ENCODE results near the gene PC. TPM values are rescaled to one million over a fixed set of nuclear protein-coding genes. Genes with fewer than 3 reads are reported as not detected.

Gene PC
- polyA plus RNA-seq, 2 of the 4 experiments (the other 2 are of a cell fraction), result 14.2 to 45.9 TPM

DNA sequence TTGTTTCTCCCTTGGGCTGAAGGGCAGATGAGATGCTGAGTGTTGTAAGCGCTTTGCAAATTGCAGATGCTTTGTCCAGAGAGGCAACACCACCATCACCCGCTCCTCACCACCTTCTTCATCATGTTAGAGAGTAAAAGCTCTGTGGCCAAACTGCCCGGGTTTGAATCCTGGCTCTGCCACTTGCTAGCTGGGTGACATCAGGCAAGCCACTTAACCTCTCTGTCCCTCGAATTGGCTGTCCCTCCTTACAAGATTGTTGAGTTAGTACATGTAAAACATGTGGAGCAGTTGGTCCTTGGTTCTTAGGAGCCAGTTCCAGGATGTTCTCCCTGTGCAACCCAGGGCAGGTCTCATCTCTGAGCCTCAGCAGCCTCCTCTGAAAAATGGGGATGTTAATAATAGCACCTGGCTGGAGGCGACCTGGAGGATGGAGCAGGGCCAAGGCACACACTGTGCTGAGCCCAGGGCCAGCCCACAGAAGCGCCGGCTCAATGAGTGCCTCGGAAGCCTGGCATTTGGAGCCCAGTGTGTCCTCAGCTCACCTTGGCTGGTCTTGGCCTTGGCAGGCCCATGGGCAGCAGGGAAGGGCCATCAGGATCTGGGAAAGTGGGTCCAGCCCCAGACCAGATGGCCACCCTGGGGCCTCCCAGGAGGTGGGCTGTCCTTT, 27.5 kb upstream of the PC start:
- no peak for FAIRE-seq
- CTCF ChIA-PET, result interaction anchor here (1.5 to 2.4 kb wide), 3 partner anchors 10 to 36 kb away, joined by 3 to 13 read pairs (median 8); partner anchors contain the start of gene C11orf86
- TF ChIP-seq, protein P1, sequence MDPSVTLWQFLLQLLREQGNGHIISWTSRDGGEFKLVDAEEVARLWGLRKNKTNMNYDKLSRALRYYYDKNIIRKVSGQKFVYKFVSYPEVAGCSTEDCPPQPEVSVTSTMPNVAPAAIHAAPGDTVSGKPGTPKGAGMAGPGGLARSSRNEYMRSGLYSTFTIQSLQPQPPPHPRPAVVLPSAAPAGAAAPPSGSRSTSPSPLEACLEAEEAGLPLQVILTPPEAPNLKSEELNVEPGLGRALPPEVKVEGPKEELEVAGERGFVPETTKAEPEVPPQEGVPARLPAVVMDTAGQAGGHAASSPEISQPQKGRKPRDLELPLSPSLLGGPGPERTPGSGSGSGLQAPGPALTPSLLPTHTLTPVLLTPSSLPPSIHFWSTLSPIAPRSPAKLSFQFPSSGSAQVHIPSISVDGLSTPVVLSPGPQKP (IDR thresholded peaks at IDR 0.05; ENCODE audit: low read depth, low read length), result no peak
- TF ChIP-seq, protein P2, sequence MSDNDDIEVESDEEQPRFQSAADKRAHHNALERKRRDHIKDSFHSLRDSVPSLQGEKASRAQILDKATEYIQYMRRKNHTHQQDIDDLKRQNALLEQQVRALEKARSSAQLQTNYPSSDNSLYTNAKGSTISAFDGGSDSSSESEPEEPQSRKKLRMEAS (IDR thresholded peaks at IDR 0.05), result no peak
- TF ChIP-seq PHF8 (IDR thresholded peaks at IDR 0.05; ENCODE audit: borderline replicate concordance, low read depth) (no peak), ZC3H11A (IDR thresholded peaks at IDR 0.05) (no peak), RCOR1 (IDR thresholded peaks at IDR 0.05; ENCODE audit: low read depth, low read length) (no peak)
- TF ChIP-seq, protein P3, sequence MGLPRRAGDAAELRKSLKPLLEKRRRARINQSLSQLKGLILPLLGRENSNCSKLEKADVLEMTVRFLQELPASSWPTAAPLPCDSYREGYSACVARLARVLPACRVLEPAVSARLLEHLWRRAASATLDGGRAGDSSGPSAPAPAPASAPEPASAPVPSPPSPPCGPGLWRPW (IDR thresholded peaks at IDR 0.05), result no peak

DNA sequence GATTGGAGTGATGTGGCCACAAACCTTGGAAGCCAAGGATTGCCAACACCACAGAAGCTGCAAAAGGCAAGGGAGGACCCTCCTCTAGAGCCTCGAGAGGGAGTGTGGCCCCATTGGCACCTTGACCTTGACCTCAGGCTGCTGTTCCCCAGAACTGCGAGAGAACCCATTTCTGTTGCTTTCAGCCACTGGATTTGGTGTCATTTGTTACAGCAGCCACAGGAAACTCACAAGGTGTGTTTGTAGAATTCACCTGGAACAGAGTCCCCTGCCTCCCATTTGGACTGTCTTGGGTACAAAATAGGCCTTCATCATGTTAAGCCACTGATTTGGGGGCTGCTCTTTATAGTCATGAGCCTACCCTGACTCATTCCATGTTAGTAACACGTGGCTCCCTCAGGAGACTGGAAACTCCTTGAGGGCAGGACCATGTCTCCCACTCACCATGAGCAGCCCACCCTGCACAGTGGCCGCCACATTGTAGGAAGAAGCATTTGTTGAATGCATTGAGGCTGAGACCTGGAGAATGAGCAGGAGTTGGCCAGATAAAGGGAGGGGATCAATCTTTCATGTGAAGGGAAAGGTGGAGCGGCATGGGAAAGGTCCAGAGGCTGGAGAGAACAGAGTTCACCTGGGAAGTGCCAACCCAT, 25.2 kb upstream of the PC start:
- ChIA-PET POLR2A (no interaction called here), CTCF (interaction anchor here (0.9 to 1.6 kb wide), 4 partner anchors 14 to 100 kb away, joined by 3 to 6 read pairs (median 4); no protein-coding TSS in a partner anchor)
- 89% methylated on average over 5 of the region's 5 CpGs for WGBS (ENCODE audit: missing lambda C conversion rate)
- peaks cover 14% of the 10 kb centered on the region for H3K9me3 ChIP-seq
- FAIRE-seq (no peak), ATAC-seq (no peak), DNase-seq (ENCODE audit: low read depth in 1 of 2, low spot score in 1 of 2) (no peak)
- H3K4me2 ChIP-seq, result no peak overlapping the region; the same call in 2 of the 3 replicates
- no peak overlapping the region for H3K4me3 ChIP-seq
- no peak for TF ChIP-seq CBX8 (IDR thresholded peaks at IDR 0.05)
- TF ChIP-seq, protein P4, sequence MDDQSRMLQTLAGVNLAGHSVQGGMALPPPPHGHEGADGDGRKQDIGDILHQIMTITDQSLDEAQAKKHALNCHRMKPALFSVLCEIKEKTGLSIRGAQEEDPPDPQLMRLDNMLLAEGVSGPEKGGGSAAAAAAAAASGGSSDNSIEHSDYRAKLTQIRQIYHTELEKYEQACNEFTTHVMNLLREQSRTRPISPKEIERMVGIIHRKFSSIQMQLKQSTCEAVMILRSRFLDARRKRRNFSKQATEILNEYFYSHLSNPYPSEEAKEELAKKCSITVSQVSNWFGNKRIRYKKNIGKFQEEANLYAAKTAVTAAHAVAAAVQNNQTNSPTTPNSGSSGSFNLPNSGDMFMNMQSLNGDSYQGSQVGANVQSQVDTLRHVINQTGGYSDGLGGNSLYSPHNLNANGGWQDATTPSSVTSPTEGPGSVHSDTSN (IDR thresholded peaks at IDR 0.05), result no peak
- TF ChIP-seq RFX5 (IDR thresholded peaks at IDR 0.05), result no peak
- no peak for TF ChIP-seq NR3C1 (IDR thresholded peaks at IDR 0.05)
- TF ChIP-seq TFCP2L1 (CRISPR knock-in tag; IDR thresholded peaks at IDR 0.05), result no peak
- no peak for TF ChIP-seq SMC3 (IDR thresholded peaks at IDR 0.05)
- no peak for TF ChIP-seq SREBF2 (IDR thresholded peaks at IDR 0.05)
- no peak for TF ChIP-seq CHD4 (IDR thresholded peaks at IDR 0.05; ENCODE audit: borderline replicate concordance)
- TF ChIP-seq, protein P5, sequence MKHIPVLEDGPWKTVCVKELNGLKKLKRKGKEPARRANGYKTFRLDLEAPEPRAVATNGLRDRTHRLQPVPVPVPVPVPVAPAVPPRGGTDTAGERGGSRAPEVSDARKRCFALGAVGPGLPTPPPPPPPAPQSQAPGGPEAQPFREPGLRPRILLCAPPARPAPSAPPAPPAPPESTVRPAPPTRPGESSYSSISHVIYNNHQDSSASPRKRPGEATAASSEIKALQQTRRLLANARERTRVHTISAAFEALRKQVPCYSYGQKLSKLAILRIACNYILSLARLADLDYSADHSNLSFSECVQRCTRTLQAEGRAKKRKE (CRISPR knock-in tag; IDR thresholded peaks at IDR 0.05; ENCODE audit: low read depth), result no peak
- TF ChIP-seq ZC3H11A (IDR thresholded peaks at IDR 0.05), result no peak
- TF ChIP-seq, protein P6, sequence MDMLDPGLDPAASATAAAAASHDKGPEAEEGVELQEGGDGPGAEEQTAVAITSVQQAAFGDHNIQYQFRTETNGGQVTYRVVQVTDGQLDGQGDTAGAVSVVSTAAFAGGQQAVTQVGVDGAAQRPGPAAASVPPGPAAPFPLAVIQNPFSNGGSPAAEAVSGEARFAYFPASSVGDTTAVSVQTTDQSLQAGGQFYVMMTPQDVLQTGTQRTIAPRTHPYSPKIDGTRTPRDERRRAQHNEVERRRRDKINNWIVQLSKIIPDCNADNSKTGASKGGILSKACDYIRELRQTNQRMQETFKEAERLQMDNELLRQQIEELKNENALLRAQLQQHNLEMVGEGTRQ (IDR thresholded peaks at IDR 0.05), result no peak
- H3K4me1 ChIP-seq, result peaks cover 52% of the 10 kb centered on the region
- peak overlapping the region; percentile 65 to 79; a peak in 4 of 6 replicates for H3K27ac ChIP-seq

More for the DNA sequence above, 27.5 kb upstream of the PC start:
- WGBS (ENCODE audit: missing lambda C conversion rate), result 81% methylated on average over 8 of the region's 8 CpGs
- no peak overlapping the region; the same call in 2 of the 3 replicates for H3K4me2 ChIP-seq
- ATAC-seq (no peak; a peak in 1 of 6 replicates), DNase-seq (ENCODE audit: low read depth in 1 of 2, low spot score in 1 of 2) (no peak)
- H3K4me1 ChIP-seq, result peaks cover 52% of the 10 kb centered on the region
- no peaks in the 10 kb centered on the region for H3K9me3 ChIP-seq
- peak overlapping the region; percentile 30 to 79; a peak in 5 of 6 replicates for H3K27ac ChIP-seq
- POLR2A ChIA-PET, result no interaction called here
- no peak overlapping the region for H3K4me3 ChIP-seq
